ENCODE data around the gene LRRC32.

Gene LRRC32

GRCh38 chr11:76664578-76665061, 5.9 kb downstream of the LRRC32 start:
- DNase-seq, result no peak

- DNase-seq, result no peak
Observed at GRCh38 chr11:76663912-76664440, 6.6 kb downstream of the LRRC32 start.

GRCh38 chr11:76663486-76663810, 7.1 kb downstream of the LRRC32 start:
- no peak for DNase-seq

GRCh38 chr11:76662656-76663485, 7.7 kb downstream of the LRRC32 start:
- DNase-seq, result no peak

- no peak for DNase-seq
Observed at GRCh38 chr11:76661834-76662434, 8.6 kb downstream of the LRRC32 start.

- no peak for DNase-seq
Observed at GRCh38 chr11:76661306-76661751, 9.2 kb downstream of the LRRC32 start.

GRCh38 chr11:76660533-76661305, 9.8 kb downstream of the LRRC32 start:
- DNase-seq, result no peak

GRCh38 chr11:76659672-76660532, 10.6 kb downstream of the LRRC32 start:
- DNase-seq, result no peak

GRCh38 chr11:76658651-76659650, 11.6 kb downstream of the LRRC32 start:
- DNase-seq, result no peak

- no peak for DNase-seq
Observed at GRCh38 chr11:76658231-76658630, 12.3 kb downstream of the LRRC32 start.

GRCh38 chr11:76657187-76658170, 13.1 kb downstream of the LRRC32 start:
- DNase-seq, result no peak

- no peak for DNase-seq
Observed at GRCh38 chr11:76656571-76657081, 13.9 kb downstream of the LRRC32 start.

- DNase-seq, result no peak
Observed at GRCh38 chr11:76656050-76656531, 14.5 kb downstream of the LRRC32 start.

- DNase-seq, result no peak
Observed at GRCh38 chr11:76655501-76656049, 15.0 kb downstream of the LRRC32 start.

- no peak for DNase-seq
Observed at GRCh38 chr11:76654980-76655379, 15.6 kb downstream of the LRRC32 start.

GRCh38 chr11:76654298-76654851, 16.2 kb downstream of the LRRC32 start:
- no peak for DNase-seq

- DNase-seq, result no peak
Observed at GRCh38 chr11:76653674-76654284, 16.8 kb downstream of the LRRC32 start.

Data from anterior cingulate cortex (tissue), 58 donors.